NCI-H748 (cell line): Measurements from ENCODE around the gene CREBRF.
"Not testable (repeated sequence)": the region's sequence is repeated elsewhere in the genome, so short reads cannot be mapped to it uniquely, and the experiment has no call there.

Experiments used
- DNase-seq: peaks from one replicate; lab custom pipeline; 2025; ENCODE audit not compliant: unreplicated experiment; lab: John Stamatoyannopoulos, UW

The CREBRF gene

GRCh38 chr5:173035904-173036707, 20.0 kb upstream of the CREBRF start:
- no peak for DNase-seq

- no peak for DNase-seq
Observed at GRCh38 chr5:173039188-173039587, 17.0 kb upstream of the CREBRF start.

- no peak for DNase-seq
Observed at GRCh38 chr5:173039964-173040363, 16.2 kb upstream of the CREBRF start.

- DNase-seq: no peak
Observed at GRCh38 chr5:173041881-173042762, 14.0 kb upstream of the CREBRF start.

GRCh38 chr5:173042763-173043107, 13.4 kb upstream of the CREBRF start:
- no peak for DNase-seq

- no peak for DNase-seq
Observed at GRCh38 chr5:173045474-173045873, 10.7 kb upstream of the CREBRF start.

GRCh38 chr5:173047096-173047837, 8.9 kb upstream of the CREBRF start:
- DNase-seq: not testable (repeated sequence)

- DNase-seq: no peak
Observed at GRCh38 chr5:173047838-173048105, 8.4 kb upstream of the CREBRF start.

- DNase-seq: no peak
Observed at GRCh38 chr5:173050791-173051190, 5.4 kb upstream of the CREBRF start.

GRCh38 chr5:173051746-173052145, 4.4 kb upstream of the CREBRF start:
- DNase-seq: no peak

GRCh38 chr5:173053041-173053440, 3.1 kb upstream of the CREBRF start:
- no peak for DNase-seq

GRCh38 chr5:173055042-173055721, 970 bp upstream of the CREBRF start:
- DNase-seq: no peak

GRCh38 chr5:173055722-173055982, 500 bp upstream of the CREBRF start:
- peak; percentile 56 for DNase-seq

- DNase-seq: no peak
Observed at GRCh38 chr5:173056783-173057061, 570 bp downstream of the CREBRF start.

- DNase-seq: peak; percentile 99
Observed at GRCh38 chr5:173057062-173057924, 1.1 kb downstream of the CREBRF start.

- no peak for DNase-seq
Observed at GRCh38 chr5:173062141-173062540, 6.0 kb downstream of the CREBRF start.

- DNase-seq: no peak
Observed at GRCh38 chr5:173065155-173065554, 9.0 kb downstream of the CREBRF start.

GRCh38 chr5:173069671-173070070, 13.5 kb downstream of the CREBRF start:
- DNase-seq: no peak

- no peak for DNase-seq
Observed at GRCh38 chr5:173075137-173075843, 19.1 kb downstream of the CREBRF start.

- DNase-seq: no peak
Observed at GRCh38 chr5:173075970-173076369, 19.8 kb downstream of the CREBRF start.
